Parathyroid adenoma (tissue), 2 donors: ENCODE measurements around the gene RBM39.

ENCODE experiments used
- H2AFZ ChIP-seq: fragments of 300-600 bp; sonication (generic); one replicate; pipeline ENCODE4 v1.7.0; 2017; ENCODE audit warnings: antibody characterized with exemption, mild to moderate bottlenecking
- H3K27ac ChIP-seq: fragments of 300-600 bp; sonication (generic); one replicate; pipeline ENCODE4 v1.7.0; 2017
- H3K27me3 ChIP-seq: fragments of 300-600 bp; sonication (generic); one replicate; pipeline ENCODE4 v1.7.0; 2017; ENCODE audit warnings: low read length; ENCODE audit not compliant: control insufficient read depth, insufficient read depth
- H3K36me3 ChIP-seq: fragments of 300-600 bp; sonication (generic); one replicate; pipeline ENCODE4 v1.7.0; 2017; ENCODE audit warnings: low read length; ENCODE audit not compliant: control insufficient read depth, insufficient read depth
- H3K4me1 ChIP-seq: fragments of 300-600 bp; sonication (generic); one replicate; pipeline ENCODE4 v1.7.0; 2017; ENCODE audit warnings: control low read depth
- H3K4me2 ChIP-seq: fragments of 300-600 bp; sonication (generic); one replicate; pipeline ENCODE4 v1.7.0; 2017; ENCODE audit warnings: low read length
- H3K4me3 ChIP-seq: fragments of 300-600 bp; sonication (generic); one replicate; pipeline ENCODE4 v1.7.0; 2017; ENCODE audit warnings: low read depth, low read length
- H3K79me2 ChIP-seq: fragments of 300-600 bp; sonication (generic); one replicate; pipeline ENCODE4 v1.7.0; 2017; ENCODE audit warnings: control low read depth
- H3K9ac ChIP-seq: fragments of 300-600 bp; sonication (generic); one replicate; pipeline ENCODE4 v1.7.0; 2017; ENCODE audit warnings: mild to moderate bottlenecking
- H3K9me3 ChIP-seq: fragments of 300-600 bp; sonication (generic); one replicate; pipeline ENCODE4 v1.7.0; 2017; ENCODE audit warnings: low read length; ENCODE audit not compliant: control insufficient read depth
- TF ChIP-seq, protein P1 (sequence below): fragments of 300-600 bp; sonication (generic); IDR thresholded peaks from one replicate; pipeline ENCODE4 v1.7.0; 2017; ENCODE audit warnings: antibody characterized with exemption, mild to moderate bottlenecking
- donor health status: primary hyperparathyroidism.

The RBM39 gene

DNA sequence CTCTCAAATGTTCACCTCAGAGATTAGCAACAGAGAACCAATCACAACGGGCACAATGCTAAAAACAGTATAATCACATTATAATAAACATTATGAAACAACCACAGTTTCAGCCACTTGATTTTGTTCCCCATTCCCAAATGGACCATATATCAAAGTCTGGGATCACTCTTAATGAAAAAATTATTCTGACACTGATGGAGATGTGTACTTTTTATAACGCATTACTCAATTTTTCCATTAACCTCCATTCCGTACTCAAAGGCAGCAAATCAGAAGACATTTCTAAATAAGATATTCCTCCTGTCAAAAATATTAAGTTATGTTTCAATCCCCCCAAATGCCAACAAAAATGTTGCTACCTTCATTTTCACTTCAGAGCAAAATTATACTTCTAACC, 80.2 kb downstream of the RBM39 start:
- Histone ChIP-seq H3K4me3 (peak overlapping the region; percentile 11), H3K79me2 (peaks cover 71% of the 10 kb centered on the region), H3K9ac (no peak overlapping the region), H3K27me3 (no peaks in the 10 kb centered on the region), H3K27ac (no peak overlapping the region), H3K4me1 (peaks cover 18% of the 10 kb centered on the region), H3K36me3 (no peaks in the 10 kb centered on the region), H3K4me2 (peak overlapping the region; percentile 72), H2AFZ (no peak overlapping the region), H3K9me3 (no peaks in the 10 kb centered on the region)
- TF ChIP-seq, protein P1, sequence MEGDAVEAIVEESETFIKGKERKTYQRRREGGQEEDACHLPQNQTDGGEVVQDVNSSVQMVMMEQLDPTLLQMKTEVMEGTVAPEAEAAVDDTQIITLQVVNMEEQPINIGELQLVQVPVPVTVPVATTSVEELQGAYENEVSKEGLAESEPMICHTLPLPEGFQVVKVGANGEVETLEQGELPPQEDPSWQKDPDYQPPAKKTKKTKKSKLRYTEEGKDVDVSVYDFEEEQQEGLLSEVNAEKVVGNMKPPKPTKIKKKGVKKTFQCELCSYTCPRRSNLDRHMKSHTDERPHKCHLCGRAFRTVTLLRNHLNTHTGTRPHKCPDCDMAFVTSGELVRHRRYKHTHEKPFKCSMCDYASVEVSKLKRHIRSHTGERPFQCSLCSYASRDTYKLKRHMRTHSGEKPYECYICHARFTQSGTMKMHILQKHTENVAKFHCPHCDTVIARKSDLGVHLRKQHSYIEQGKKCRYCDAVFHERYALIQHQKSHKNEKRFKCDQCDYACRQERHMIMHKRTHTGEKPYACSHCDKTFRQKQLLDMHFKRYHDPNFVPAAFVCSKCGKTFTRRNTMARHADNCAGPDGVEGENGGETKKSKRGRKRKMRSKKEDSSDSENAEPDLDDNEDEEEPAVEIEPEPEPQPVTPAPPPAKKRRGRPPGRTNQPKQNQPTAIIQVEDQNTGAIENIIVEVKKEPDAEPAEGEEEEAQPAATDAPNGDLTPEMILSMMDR = no peak

DNA sequence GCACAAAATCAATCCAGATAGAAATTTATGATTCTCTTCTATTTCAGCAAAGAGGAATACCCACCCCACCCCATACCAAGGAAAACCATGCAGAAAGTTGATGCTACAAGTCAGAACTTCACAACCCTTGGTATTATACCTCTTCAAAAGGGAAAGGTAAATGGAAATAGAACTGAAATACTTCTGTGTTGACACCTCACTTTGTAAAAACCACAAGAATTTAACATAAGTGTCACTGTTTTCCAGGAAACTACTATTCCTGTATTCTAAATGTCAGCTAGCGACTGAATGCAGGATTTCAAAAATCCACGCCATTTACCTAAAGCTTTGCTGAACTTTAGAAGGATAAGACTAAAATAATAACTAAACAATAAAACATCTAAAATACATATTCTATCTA, 81.0 kb downstream of the RBM39 start:
- Histone ChIP-seq H3K27me3 (no peaks in the 10 kb centered on the region), H3K4me3 (no peak overlapping the region), H3K4me1 (peaks cover 18% of the 10 kb centered on the region), H3K27ac (no peak overlapping the region), H3K9ac (no peak overlapping the region), H3K9me3 (no peaks in the 10 kb centered on the region), H2AFZ (no peak overlapping the region), H3K4me2 (no peak overlapping the region), H3K36me3 (no peaks in the 10 kb centered on the region), H3K79me2 (peaks cover 71% of the 10 kb centered on the region)
- TF ChIP-seq, protein P1 = no peak

DNA sequence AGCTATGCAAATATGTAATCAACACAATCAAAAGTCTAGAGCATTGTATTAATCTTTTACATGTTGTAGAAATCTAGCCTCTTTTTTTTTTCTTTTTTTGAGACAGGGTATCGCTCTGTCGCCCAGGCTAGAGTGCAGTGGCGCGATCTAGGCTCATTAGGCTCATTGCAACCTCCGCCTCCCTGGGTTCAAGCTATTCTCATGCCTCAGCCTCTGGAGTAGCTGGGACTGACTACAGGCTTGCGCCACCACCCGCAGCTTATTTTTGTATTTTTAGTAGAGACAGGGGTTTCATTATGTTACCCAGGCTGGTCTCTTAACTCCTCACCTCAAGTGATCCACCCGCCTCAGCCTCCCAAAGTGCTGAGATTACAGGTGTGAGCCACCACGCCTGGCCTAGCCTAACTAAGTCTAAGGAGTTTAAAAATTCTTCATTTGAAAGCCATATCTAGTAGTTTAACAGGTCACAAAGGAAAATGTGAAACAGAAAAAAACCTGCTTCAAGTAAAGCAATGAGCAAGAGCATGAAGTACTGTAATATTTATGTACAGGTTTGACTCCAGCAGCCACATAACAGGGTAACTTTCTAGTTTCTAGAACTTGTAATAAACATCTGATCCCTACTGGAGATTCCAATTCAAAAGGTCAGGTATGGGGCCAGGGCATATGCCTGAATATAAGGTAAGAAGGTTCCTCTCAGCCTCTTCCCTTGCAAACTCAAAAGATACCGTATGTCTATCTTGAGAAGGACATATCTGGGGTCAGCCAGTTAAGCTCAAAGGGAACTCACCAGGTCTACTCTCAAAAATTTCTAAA, 81.7 kb downstream of the RBM39 start:
- Histone ChIP-seq H3K4me1 (peaks cover 18% of the 10 kb centered on the region), H3K36me3 (no peaks in the 10 kb centered on the region), H3K4me3 (no peak overlapping the region), H3K27me3 (no peaks in the 10 kb centered on the region), H3K9ac (no peak overlapping the region), H3K4me2 (no peak overlapping the region), H3K9me3 (no peaks in the 10 kb centered on the region), H3K27ac (no peak overlapping the region), H3K79me2 (peaks cover 71% of the 10 kb centered on the region), H2AFZ (no peak overlapping the region)
- TF ChIP-seq, protein P1 = no peak

DNA sequence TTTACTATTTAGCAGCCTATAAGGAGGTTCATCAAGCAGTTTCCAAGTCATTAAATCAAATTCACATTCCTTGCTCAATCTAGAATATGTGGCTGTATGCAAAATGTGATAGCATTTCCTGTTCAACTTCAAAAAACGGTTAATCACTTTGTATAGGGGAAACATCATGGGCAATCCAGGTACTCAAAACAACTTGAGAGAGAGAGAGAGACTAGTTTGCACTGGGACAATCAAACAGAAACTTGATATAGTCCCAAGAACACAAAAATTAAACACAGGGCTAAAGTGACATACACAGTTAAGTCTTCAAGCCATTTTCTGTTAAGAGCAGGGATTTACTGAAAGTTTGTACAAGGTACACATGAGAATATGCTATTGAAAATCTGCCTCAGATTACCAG, 84.8 kb downstream of the RBM39 start:
- Histone ChIP-seq H3K4me1 (peaks cover 9% of the 10 kb centered on the region), H3K36me3 (no peaks in the 10 kb centered on the region), H3K9me3 (no peaks in the 10 kb centered on the region), H3K4me2 (no peak overlapping the region), H3K27ac (no peak overlapping the region), H2AFZ (no peak overlapping the region), H3K27me3 (no peaks in the 10 kb centered on the region), H3K79me2 (peaks cover 73% of the 10 kb centered on the region), H3K4me3 (no peak overlapping the region), H3K9ac (no peak overlapping the region)
- TF ChIP-seq, protein P1 = no peak

DNA sequence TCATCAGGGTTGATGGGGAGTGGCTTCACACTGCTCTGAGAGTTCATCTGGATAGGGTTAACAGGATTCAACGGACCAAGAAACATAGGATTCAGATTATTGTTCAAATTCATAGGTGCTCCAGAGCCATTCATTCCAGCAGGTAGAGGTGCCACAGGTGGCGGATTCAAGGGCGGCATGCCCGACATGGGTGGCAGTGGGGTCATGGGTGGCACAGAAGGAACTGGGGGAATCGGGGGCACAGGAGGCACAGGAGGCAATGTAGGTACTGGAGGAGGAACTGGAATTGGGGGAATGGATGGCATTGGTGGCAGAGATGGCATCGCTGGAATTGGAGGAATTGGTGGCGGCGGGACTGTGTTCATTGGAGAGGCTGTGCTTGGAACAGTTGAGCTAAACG, 87.6 kb downstream of the RBM39 start:
- H3K9me3 ChIP-seq = no peaks in the 10 kb centered on the region
- TF ChIP-seq, protein P1 = no peak
- H3K4me2 ChIP-seq = no peak overlapping the region
- no peak overlapping the region for H3K27ac ChIP-seq
- no peak overlapping the region for H2AFZ ChIP-seq
- peaks cover 48% of the 10 kb centered on the region for H3K79me2 ChIP-seq
- no peak overlapping the region for H3K9ac ChIP-seq
- H3K4me3 ChIP-seq = no peak overlapping the region
- no peaks in the 10 kb centered on the region for H3K36me3 ChIP-seq
- H3K4me1 ChIP-seq = peaks cover 2% of the 10 kb centered on the region
- no peaks in the 10 kb centered on the region for H3K27me3 ChIP-seq
